ENCODE measurements around the gene TUBGCP2.

Gene TUBGCP2

GRCh38 chr10:133308421-133309099, at the start of gene TUBGCP2, which contains the start of gene ZNF511:
Gene TUBGCP2 (minus strand): TSS chr10:133308872. CDS start chr10:133302941, 5,931 bp downstream.
Gene ZNF511 (plus strand): TSS chr10:133308914. CDS start chr10:133308944, 30 bp downstream.
- DNase-seq: no peak

- DNase-seq: no peak
These were observed 48.9 kb upstream of the TUBGCP2 start, which contains the start of gene FUOM for GRCh38 chr10:133357285-133358161. Gene FUOM (minus strand): TSS chr10:133358019. CDS start chr10:133358007, 12 bp downstream.

GRCh38 chr10:133356549-133357284, 48.0 kb upstream of the TUBGCP2 start:
- no peak for DNase-seq

GRCh38 chr10:133355991-133356390, 47.3 kb upstream of the TUBGCP2 start:
- no peak for DNase-seq

GRCh38 chr10:133355266-133355665, 46.6 kb upstream of the TUBGCP2 start:
- DNase-seq: no peak

- no peak for DNase-seq
These were observed 46.1 kb upstream of the TUBGCP2 start for GRCh38 chr10:133354672-133355240.

GRCh38 chr10:133353988-133354605, 45.4 kb upstream of the TUBGCP2 start:
- no peak for DNase-seq

- no peak for DNase-seq
These were observed 44.7 kb upstream of the TUBGCP2 start for GRCh38 chr10:133353202-133353959.

- no peak for DNase-seq
These were observed 43.0 kb upstream of the TUBGCP2 start for GRCh38 chr10:133351408-133352318.

GRCh38 chr10:133350950-133351329, 42.3 kb upstream of the TUBGCP2 start:
- no peak for DNase-seq

- DNase-seq: no peak
These were observed 41.7 kb upstream of the TUBGCP2 start for GRCh38 chr10:133350283-133350949.

GRCh38 chr10:133349577-133350011, 40.9 kb upstream of the TUBGCP2 start:
- DNase-seq: no peak

GRCh38 chr10:133349160-133349568, 40.5 kb upstream of the TUBGCP2 start:
- DNase-seq: no peak

- no peak for DNase-seq
These were observed 39.2 kb upstream of the TUBGCP2 start for GRCh38 chr10:133347710-133348517.

- no peak for DNase-seq
These were observed 37.7 kb upstream of the TUBGCP2 start for GRCh38 chr10:133346413-133346812.

- no peak for DNase-seq
These were observed 35.6 kb upstream of the TUBGCP2 start for GRCh38 chr10:133344236-133344635.

- DNase-seq: no peak
These were observed 34.9 kb upstream of the TUBGCP2 start for GRCh38 chr10:133343558-133343957.

- DNase-seq: no peak
These were observed 34.3 kb upstream of the TUBGCP2 start for GRCh38 chr10:133342942-133343341.

- no peak for DNase-seq
These were observed 33.3 kb upstream of the TUBGCP2 start for GRCh38 chr10:133341983-133342382.

Measured in DMS79 (cell line).